Trophoblast cell (in vitro differentiated cells and primary cell): Measurements from ENCODE around the gene CORO2A.

Experiments used
- DNase-seq, 2 donors: peaks; one replicate each; pipeline ENCODE4 v3.0.0-alpha.2; 2016
- H2AFZ ChIP-seq: 2 replicates; pipeline ENCODE4 v1.6.1; 2013; ENCODE audit warnings: low read length, moderate library complexity, mild to moderate bottlenecking; ENCODE audit not compliant: insufficient read depth, poor library complexity
- H2AK5ac ChIP-seq: 2 replicates; pipeline ENCODE4 v1.6.1; 2013; ENCODE audit warnings: mild to moderate bottlenecking, low read length
- H2BK120ac ChIP-seq: 2 replicates; pipeline ENCODE4 v1.6.1; 2013; ENCODE audit warnings: low read length, mild to moderate bottlenecking, moderate library complexity; ENCODE audit not compliant: insufficient read depth, poor library complexity
- H2BK12ac ChIP-seq: 2 replicates; pipeline ENCODE4 v1.6.1; 2013; ENCODE audit warnings: mild to moderate bottlenecking, low read length, moderate library complexity
- H2BK5ac ChIP-seq: 2 replicates; pipeline ENCODE4 v1.6.1; 2013; ENCODE audit warnings: low read length, low read depth, moderate library complexity, mild to moderate bottlenecking; ENCODE audit not compliant: poor library complexity
- H3K14ac ChIP-seq: 2 replicates; pipeline ENCODE4 v1.6.1; 2013; ENCODE audit warnings: mild to moderate bottlenecking, low read length
- H3K18ac ChIP-seq: 2 replicates; pipeline ENCODE4 v1.6.1; 2013; ENCODE audit warnings: mild to moderate bottlenecking, low read length
- H3K23ac ChIP-seq: 2 replicates; pipeline ENCODE4 v1.6.1; 2013; ENCODE audit warnings: low read length
- H3K27ac ChIP-seq: 2 replicates; pipeline ENCODE4 v1.5.1; 2013; ENCODE audit warnings: low read depth, mild to moderate bottlenecking, inconsistent platforms, low read length, moderate library complexity
- H3K27me3 ChIP-seq: 2 replicates; pipeline ENCODE4 v1.6.1; 2013; ENCODE audit warnings: inconsistent platforms, mild to moderate bottlenecking, low read length, moderate library complexity; ENCODE audit not compliant: insufficient read depth
- H3K36me3 ChIP-seq, 2 experiments: 1 replicate in 1 of 2; 2 replicates in 1 of 2; pipeline ENCODE4 v1.6.1; 2013; ENCODE audit warnings: low read length in 2 of 2, mild to moderate bottlenecking in 2 of 2, moderate library complexity in 1 of 2; ENCODE audit not compliant: insufficient read depth in 2 of 2, control insufficient read depth in 1 of 2
- H3K4ac ChIP-seq: 2 replicates; pipeline ENCODE4 v1.6.1; 2013; ENCODE audit warnings: low read depth, mild to moderate bottlenecking, low read length, moderate library complexity
- H3K4me1 ChIP-seq, 2 experiments: 1 replicate in 1 of 2; 2 replicates in 1 of 2; pipeline ENCODE4 v1.6.1; 2013; ENCODE audit warnings: low read length in 2 of 2, mild to moderate bottlenecking in 2 of 2, moderate library complexity in 1 of 2; ENCODE audit not compliant: insufficient read depth in 2 of 2, control insufficient read depth in 1 of 2
- H3K4me2 ChIP-seq: 2 replicates; pipeline ENCODE4 v1.6.1; 2013; ENCODE audit warnings: inconsistent platforms, mild to moderate bottlenecking, low read length, moderate library complexity
- H3K4me3 ChIP-seq: 2 replicates; pipeline ENCODE4 v1.5.1; 2013; ENCODE audit warnings: mild to moderate bottlenecking, low read depth, low read length, inconsistent platforms
- H3K79me1 ChIP-seq: one replicate; pipeline ENCODE4 v1.6.1; 2013; ENCODE audit warnings: low read length
- H3K79me2 ChIP-seq: 2 replicates; pipeline ENCODE4 v1.6.1; 2013; ENCODE audit warnings: low read length, mild to moderate bottlenecking; ENCODE audit not compliant: control insufficient read depth, insufficient read depth, poor library complexity
- H3K9ac ChIP-seq: 2 replicates; pipeline ENCODE4 v1.6.1; 2013; ENCODE audit warnings: mild to moderate bottlenecking, low read length
- H3K9me3 ChIP-seq: 2 replicates; pipeline ENCODE4 v1.6.1; 2013; ENCODE audit warnings: low read depth, mild to moderate bottlenecking, control low read depth, inconsistent platforms, low read length; ENCODE audit not compliant: insufficient read depth
- H4K12ac ChIP-seq: 2 replicates; pipeline ENCODE4 v1.6.1; 2013; ENCODE audit warnings: low read depth, mild to moderate bottlenecking, low read length, moderate library complexity
- H4K8ac ChIP-seq: 2 replicates; pipeline ENCODE4 v1.6.1; 2013; ENCODE audit warnings: low read depth, mild to moderate bottlenecking, low read length, moderate library complexity
- H4K91ac ChIP-seq: one replicate; pipeline ENCODE4 v1.6.1; 2013; ENCODE audit warnings: low read depth, mild to moderate bottlenecking, low read length, moderate library complexity
- WGBS: extraction: QIAGEN DNeasy Blood & Tissue Kit; methylation state at CpG from one replicate; pipeline ENCODE4 v1.1.7; 2013; ENCODE audit warnings: missing lambda C conversion rate; ENCODE audit not compliant: insufficient read length, insufficient coverage; ENCODE audit errors: extremely low coverage; 5-methylcytosine and 5-hydroxymethylcytosine counted together

CORO2A gene

DNA sequence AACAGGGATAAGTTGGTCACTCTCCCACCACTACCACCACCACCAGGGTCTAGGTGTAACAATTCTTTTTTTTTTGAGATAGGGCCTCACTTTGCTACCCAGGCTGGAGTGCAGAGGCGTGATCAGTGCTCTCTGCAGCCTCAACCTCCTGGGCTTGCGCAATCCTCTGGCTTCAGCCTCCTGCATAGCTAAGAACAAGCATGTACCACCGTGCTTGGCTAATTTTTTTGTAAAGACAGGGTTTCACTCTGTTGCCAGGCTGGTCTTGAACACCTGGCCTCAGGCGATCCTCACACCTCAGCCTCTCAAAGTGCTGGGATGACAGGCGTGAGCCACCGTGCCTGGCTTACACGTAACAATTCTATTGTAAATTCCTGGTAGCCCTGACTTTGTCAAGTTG lies 27.5 kb downstream of the CORO2A start:
- Histone ChIP-seq H2BK120ac (no peak overlapping the region), H3K4ac (peak overlapping the region; percentile 41), H3K4me2 (no peak overlapping the region), H3K4me3 (no peak overlapping the region), H3K18ac (no peak overlapping the region), H2AFZ (no peak overlapping the region), H3K23ac (no peak overlapping the region), H3K79me2 (peaks cover 3% of the 10 kb centered on the region), H3K36me3 (peaks cover 0 to 4% of the 10 kb centered on the region in 2 experiments), H4K8ac (no peak overlapping the region), H3K4me1 (peaks cover 6 to 8% of the 10 kb centered on the region in 2 experiments), H3K9ac (no peak overlapping the region), H3K27ac (no peak overlapping the region), H3K14ac (no peak overlapping the region), H4K12ac (no peak overlapping the region), H3K27me3 (no peaks in the 10 kb centered on the region), H4K91ac (no peak overlapping the region), H3K79me1 (peaks cover 2% of the 10 kb centered on the region), H2AK5ac (no peak overlapping the region), H2BK5ac (no peak overlapping the region), H3K9me3 (no peaks in the 10 kb centered on the region), H2BK12ac (no peak overlapping the region)
- peak; percentile 32 to 87 for DNase-seq
- no CpG with 5 or more reads among the region's 7 CpGs for WGBS

- H3K27ac ChIP-seq, result no peak overlapping the region
- peaks cover 1 to 7% of the 10 kb centered on the region in 2 experiments for H3K36me3 ChIP-seq
- no peak overlapping the region for H3K4me3 ChIP-seq
- H3K4me2 ChIP-seq, result no peak overlapping the region
- H3K4me1 ChIP-seq, result peaks cover 3 to 5% of the 10 kb centered on the region in 2 experiments
- no CpG with 5 or more reads among the region's 12 CpGs for WGBS
- peak overlapping the region; percentile 9 for H3K4ac ChIP-seq
- DNase-seq, result no peak
- H3K79me2 ChIP-seq, result peaks cover 6% of the 10 kb centered on the region
- no peak overlapping the region for H3K18ac ChIP-seq
- no peak overlapping the region for H3K9ac ChIP-seq
- no peak overlapping the region for H2AFZ ChIP-seq
- no peak overlapping the region for H2BK5ac ChIP-seq
- H3K14ac ChIP-seq, result no peak overlapping the region
- no peaks in the 10 kb centered on the region for H3K9me3 ChIP-seq
- no peak overlapping the region for H4K12ac ChIP-seq
- H3K27me3 ChIP-seq, result no peaks in the 10 kb centered on the region
- H4K91ac ChIP-seq, result no peak overlapping the region
- no peak overlapping the region for H2BK120ac ChIP-seq
- peak overlapping the region; percentile 55 for H3K23ac ChIP-seq
- H3K79me1 ChIP-seq, result no peaks in the 10 kb centered on the region
- H2AK5ac ChIP-seq, result no peak overlapping the region
- H4K8ac ChIP-seq, result no peak overlapping the region
- no peak overlapping the region for H2BK12ac ChIP-seq
Observed at GRCh38 chr9:98162613-98163012, 29.8 kb downstream of the CORO2A start.

DNA sequence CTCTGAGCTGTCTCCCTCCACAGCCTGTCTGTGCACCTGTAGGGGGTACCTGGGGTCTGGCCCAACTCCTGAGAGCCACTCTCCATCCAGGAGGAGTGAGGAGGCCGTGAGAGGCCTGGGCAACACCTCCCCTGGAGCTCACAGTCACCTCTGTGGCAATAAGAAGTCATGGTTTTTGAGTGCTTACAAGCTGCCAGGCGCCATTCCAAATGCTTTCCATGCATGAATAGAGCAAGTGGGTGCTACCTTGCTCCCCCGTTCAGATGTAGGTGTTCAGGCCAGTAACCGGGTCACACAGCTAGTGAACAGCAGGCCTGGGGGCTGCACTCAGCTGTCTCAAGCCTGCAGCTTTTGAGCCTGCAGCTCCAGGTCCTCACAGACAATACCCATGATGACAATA lies 30.6 kb downstream of the CORO2A start:
- Histone ChIP-seq H3K4me3 (no peak overlapping the region), H3K9me3 (no peaks in the 10 kb centered on the region), H3K79me1 (no peaks in the 10 kb centered on the region), H4K8ac (no peak overlapping the region), H3K27ac (no peak overlapping the region), H2BK120ac (no peak overlapping the region), H4K12ac (no peak overlapping the region), H2AFZ (no peak overlapping the region), H4K91ac (no peak overlapping the region), H3K79me2 (peaks cover 6% of the 10 kb centered on the region), H3K4me2 (no peak overlapping the region), H3K4ac (peak overlapping the region; percentile 9), H2AK5ac (no peak overlapping the region), H3K23ac (no peak overlapping the region), H3K9ac (no peak overlapping the region), H3K36me3 (peaks cover 5 to 13% of the 10 kb centered on the region in 2 experiments), H2BK12ac (no peak overlapping the region), H3K14ac (no peak overlapping the region), H3K4me1 (peaks cover 3 to 5% of the 10 kb centered on the region in 2 experiments), H3K18ac (peak overlapping the region; percentile 18), H2BK5ac (no peak overlapping the region), H3K27me3 (no peaks in the 10 kb centered on the region)
- WGBS, result no CpG with 5 or more reads among the region's 4 CpGs
- no peak for DNase-seq

DNA sequence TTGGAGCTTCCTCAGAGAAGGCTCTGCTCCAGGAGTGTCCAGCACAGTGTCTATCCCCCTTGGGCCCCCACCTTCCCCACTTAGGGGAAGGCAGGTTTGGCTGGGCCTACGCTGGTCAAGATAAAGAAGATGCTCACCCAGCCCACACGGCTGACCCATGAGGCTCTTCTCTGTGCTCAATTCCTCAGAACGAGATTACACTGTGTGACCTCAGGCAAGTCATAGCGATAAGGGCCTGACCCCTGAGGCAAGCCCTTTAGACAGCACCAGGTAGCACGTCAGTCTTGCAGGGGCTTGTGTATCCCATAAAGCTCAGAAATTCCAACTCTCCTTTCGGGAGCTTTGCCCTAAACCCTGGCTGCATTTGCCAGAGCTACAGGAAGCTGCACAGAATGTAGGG lies 32.6 kb downstream of the CORO2A start:
- Histone ChIP-seq H4K91ac (no peak overlapping the region), H3K27ac (no peak overlapping the region), H3K79me1 (no peaks in the 10 kb centered on the region), H3K18ac (peak overlapping the region; percentile 42), H3K23ac (no peak overlapping the region), H2BK12ac (no peak overlapping the region), H2AFZ (no peak overlapping the region), H3K9me3 (no peaks in the 10 kb centered on the region), H3K4me3 (no peak overlapping the region), H3K14ac (no peak overlapping the region), H2BK120ac (no peak overlapping the region), H4K12ac (no peak overlapping the region), H2AK5ac (no peak overlapping the region), H3K9ac (no peak overlapping the region), H3K27me3 (no peaks in the 10 kb centered on the region), H3K36me3 (peaks cover 5 to 17% of the 10 kb centered on the region in 2 experiments), H3K4ac (no peak overlapping the region), H2BK5ac (no peak overlapping the region), H4K8ac (no peak overlapping the region), H3K4me2 (no peak overlapping the region), H3K4me1 (peaks cover 3 to 5% of the 10 kb centered on the region in 2 experiments), H3K79me2 (peaks cover 3% of the 10 kb centered on the region)
- WGBS, result no CpG with 5 or more reads among the region's 6 CpGs
- peak; percentile 90 to 93 for DNase-seq
